Trophoblast cell (in vitro differentiated cells and primary cell): ENCODE measurements around the gene LGALS9B.
"Not testable (repeated sequence)": the region's sequence is repeated elsewhere in the genome, so short reads cannot be mapped to it uniquely, and the experiment has no call there.

Experiments
- DNase-seq, 2 donors: peaks; one replicate each; pipeline ENCODE4 v3.0.0-alpha.2; 2016
- H2AFZ ChIP-seq: 2 replicates; pipeline ENCODE4 v1.6.1; 2013; ENCODE audit warnings: low read length, moderate library complexity, mild to moderate bottlenecking; ENCODE audit not compliant: insufficient read depth, poor library complexity
- H2AK5ac ChIP-seq: 2 replicates; pipeline ENCODE4 v1.6.1; 2013; ENCODE audit warnings: mild to moderate bottlenecking, low read length
- H2BK120ac ChIP-seq: 2 replicates; pipeline ENCODE4 v1.6.1; 2013; ENCODE audit warnings: low read length, mild to moderate bottlenecking, moderate library complexity; ENCODE audit not compliant: insufficient read depth, poor library complexity
- H2BK12ac ChIP-seq: 2 replicates; pipeline ENCODE4 v1.6.1; 2013; ENCODE audit warnings: mild to moderate bottlenecking, low read length, moderate library complexity
- H2BK5ac ChIP-seq: 2 replicates; pipeline ENCODE4 v1.6.1; 2013; ENCODE audit warnings: low read length, low read depth, moderate library complexity, mild to moderate bottlenecking; ENCODE audit not compliant: poor library complexity
- H3K14ac ChIP-seq: 2 replicates; pipeline ENCODE4 v1.6.1; 2013; ENCODE audit warnings: mild to moderate bottlenecking, low read length
- H3K18ac ChIP-seq: 2 replicates; pipeline ENCODE4 v1.6.1; 2013; ENCODE audit warnings: mild to moderate bottlenecking, low read length
- H3K23ac ChIP-seq: 2 replicates; pipeline ENCODE4 v1.6.1; 2013; ENCODE audit warnings: low read length
- H3K27ac ChIP-seq: 2 replicates; pipeline ENCODE4 v1.5.1; 2013; ENCODE audit warnings: low read depth, mild to moderate bottlenecking, inconsistent platforms, low read length, moderate library complexity
- H3K27me3 ChIP-seq: 2 replicates; pipeline ENCODE4 v1.6.1; 2013; ENCODE audit warnings: inconsistent platforms, mild to moderate bottlenecking, low read length, moderate library complexity; ENCODE audit not compliant: insufficient read depth
- H3K36me3 ChIP-seq, 2 experiments: 1 replicate in 1 of 2; 2 replicates in 1 of 2; pipeline ENCODE4 v1.6.1; 2013; ENCODE audit warnings: low read length in 2 of 2, mild to moderate bottlenecking in 2 of 2, moderate library complexity in 1 of 2; ENCODE audit not compliant: insufficient read depth in 2 of 2, control insufficient read depth in 1 of 2
- H3K4ac ChIP-seq: 2 replicates; pipeline ENCODE4 v1.6.1; 2013; ENCODE audit warnings: low read depth, mild to moderate bottlenecking, low read length, moderate library complexity
- H3K4me1 ChIP-seq, 2 experiments: 1 replicate in 1 of 2; 2 replicates in 1 of 2; pipeline ENCODE4 v1.6.1; 2013; ENCODE audit warnings: low read length in 2 of 2, mild to moderate bottlenecking in 2 of 2, moderate library complexity in 1 of 2; ENCODE audit not compliant: insufficient read depth in 2 of 2, control insufficient read depth in 1 of 2
- H3K4me2 ChIP-seq: 2 replicates; pipeline ENCODE4 v1.6.1; 2013; ENCODE audit warnings: inconsistent platforms, mild to moderate bottlenecking, low read length, moderate library complexity
- H3K4me3 ChIP-seq: 2 replicates; pipeline ENCODE4 v1.5.1; 2013; ENCODE audit warnings: mild to moderate bottlenecking, low read depth, low read length, inconsistent platforms
- H3K79me1 ChIP-seq: one replicate; pipeline ENCODE4 v1.6.1; 2013; ENCODE audit warnings: low read length
- H3K79me2 ChIP-seq: 2 replicates; pipeline ENCODE4 v1.6.1; 2013; ENCODE audit warnings: low read length, mild to moderate bottlenecking; ENCODE audit not compliant: control insufficient read depth, insufficient read depth, poor library complexity
- H3K9ac ChIP-seq: 2 replicates; pipeline ENCODE4 v1.6.1; 2013; ENCODE audit warnings: mild to moderate bottlenecking, low read length
- H3K9me3 ChIP-seq: 2 replicates; pipeline ENCODE4 v1.6.1; 2013; ENCODE audit warnings: low read depth, mild to moderate bottlenecking, control low read depth, inconsistent platforms, low read length; ENCODE audit not compliant: insufficient read depth
- H4K12ac ChIP-seq: 2 replicates; pipeline ENCODE4 v1.6.1; 2013; ENCODE audit warnings: low read depth, mild to moderate bottlenecking, low read length, moderate library complexity
- H4K8ac ChIP-seq: 2 replicates; pipeline ENCODE4 v1.6.1; 2013; ENCODE audit warnings: low read depth, mild to moderate bottlenecking, low read length, moderate library complexity
- H4K91ac ChIP-seq: one replicate; pipeline ENCODE4 v1.6.1; 2013; ENCODE audit warnings: low read depth, mild to moderate bottlenecking, low read length, moderate library complexity
- WGBS: extraction: QIAGEN DNeasy Blood & Tissue Kit; methylation state at CpG from one replicate; pipeline ENCODE4 v1.1.7; 2013; ENCODE audit warnings: missing lambda C conversion rate; ENCODE audit not compliant: insufficient read length, insufficient coverage; ENCODE audit errors: extremely low coverage; 5-methylcytosine and 5-hydroxymethylcytosine counted together

Gene LGALS9B

DNA sequence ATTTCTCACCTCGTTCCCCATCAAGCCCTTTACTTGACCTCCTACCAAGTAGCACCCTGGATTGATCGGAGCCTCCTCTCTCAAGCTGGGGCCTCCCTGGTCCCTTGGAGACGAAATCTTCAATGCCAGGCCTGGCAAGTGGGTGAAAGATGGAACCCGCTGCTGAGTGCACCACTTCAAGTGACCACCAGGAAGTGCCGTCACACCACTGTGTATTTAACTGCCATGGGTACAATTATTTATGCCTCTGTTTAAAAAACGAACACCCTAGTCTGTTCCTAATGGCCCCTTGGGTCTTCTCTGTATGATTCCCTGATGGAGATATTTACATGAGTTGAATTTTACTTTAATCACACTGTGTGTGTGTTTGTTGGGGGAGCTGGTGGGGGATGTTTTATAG is 20.4 kb downstream of the LGALS9B start:
- not testable (repeated sequence) for H3K4me2 ChIP-seq, H3K27me3 ChIP-seq, H3K14ac ChIP-seq, H3K9ac ChIP-seq, H3K9me3 ChIP-seq, DNase-seq, H3K79me1 ChIP-seq, H2BK12ac ChIP-seq, H3K4me1 ChIP-seq, H3K27ac ChIP-seq, H2BK120ac ChIP-seq, H3K4me3 ChIP-seq, H3K36me3 ChIP-seq, H2AK5ac ChIP-seq, H2AFZ ChIP-seq, H2BK5ac ChIP-seq, H4K91ac ChIP-seq, H3K18ac ChIP-seq, H4K8ac ChIP-seq, H3K23ac ChIP-seq, H4K12ac ChIP-seq, H3K79me2 ChIP-seq, H3K4ac ChIP-seq
- no CpG with 5 or more reads among the region's 6 CpGs for whole genome bisulfite sequencing

DNA sequence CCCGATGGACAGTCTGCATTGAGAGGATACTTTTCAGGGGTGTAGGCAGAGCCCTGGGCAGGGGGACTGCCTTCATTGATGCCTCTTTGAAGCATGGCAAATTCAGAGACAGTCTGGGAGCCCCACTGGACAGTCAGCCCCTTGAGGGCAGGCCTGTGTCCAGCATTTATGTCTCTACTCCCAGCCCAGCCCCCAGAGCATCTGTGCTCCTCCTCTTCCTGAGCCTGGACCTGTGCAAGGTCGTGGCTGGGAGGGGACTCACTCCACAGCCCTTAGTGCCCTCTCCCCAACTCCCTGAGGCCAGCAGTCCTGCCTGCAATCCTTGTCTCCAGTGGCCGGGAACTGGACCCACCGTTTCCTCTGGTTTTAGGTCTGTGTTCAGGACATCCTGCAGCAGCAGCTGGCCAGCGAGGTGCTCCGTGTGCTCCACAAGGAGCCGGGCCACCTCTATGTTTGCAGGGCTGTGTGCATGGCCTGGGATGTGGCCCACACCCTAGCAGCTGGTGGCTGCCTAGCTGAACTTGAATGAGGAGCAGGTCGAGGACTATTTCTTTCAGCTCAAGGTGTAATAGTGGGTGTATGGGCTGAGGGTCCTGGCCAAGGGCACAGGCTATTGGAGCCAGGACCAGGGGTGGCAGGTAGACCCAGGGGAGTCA is 22.6 kb downstream of the LGALS9B start:
- not testable (repeated sequence) for H3K9me3 ChIP-seq, H3K9ac ChIP-seq, H2BK5ac ChIP-seq, H4K91ac ChIP-seq, H2BK12ac ChIP-seq, H3K14ac ChIP-seq, H3K4me2 ChIP-seq, H3K23ac ChIP-seq, H3K27me3 ChIP-seq, H2AFZ ChIP-seq, H3K4me3 ChIP-seq, H3K18ac ChIP-seq, H3K4ac ChIP-seq, H2AK5ac ChIP-seq, H4K12ac ChIP-seq, H4K8ac ChIP-seq, H3K36me3 ChIP-seq, H3K79me1 ChIP-seq, H3K4me1 ChIP-seq, DNase-seq, H3K79me2 ChIP-seq, H2BK120ac ChIP-seq, H3K27ac ChIP-seq
- WGBS: no CpG with 5 or more reads among the region's 8 CpGs

DNA sequence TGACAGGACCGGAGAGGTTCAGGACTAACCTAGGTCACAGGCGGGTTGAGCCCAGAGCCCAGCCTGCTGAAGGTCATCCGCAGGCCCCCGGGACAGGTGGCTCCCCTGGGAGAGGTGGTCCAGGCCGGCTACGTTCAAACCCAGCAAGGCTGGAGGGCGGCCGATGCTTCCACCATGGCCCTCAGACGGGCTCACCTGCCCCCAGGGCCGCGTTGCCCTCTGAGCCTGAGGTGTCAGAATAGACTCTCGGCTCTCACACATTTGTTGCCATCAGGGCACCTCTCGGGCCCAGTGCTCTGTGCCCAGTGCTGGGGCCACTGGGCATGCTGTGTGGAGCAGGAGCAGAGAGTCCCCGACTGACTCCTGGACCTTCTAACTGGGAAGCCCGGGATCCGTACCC is 23.2 kb downstream of the LGALS9B start:
- H3K79me1 ChIP-seq, H2BK12ac ChIP-seq, H2AK5ac ChIP-seq, H2AFZ ChIP-seq, H3K18ac ChIP-seq, H3K4me1 ChIP-seq, H4K91ac ChIP-seq, H3K23ac ChIP-seq, DNase-seq, H3K4ac ChIP-seq, H3K36me3 ChIP-seq, H3K27me3 ChIP-seq, H2BK5ac ChIP-seq, H4K8ac ChIP-seq, H3K4me2 ChIP-seq, H3K27ac ChIP-seq, H3K4me3 ChIP-seq, H3K9ac ChIP-seq, H3K14ac ChIP-seq, H2BK120ac ChIP-seq, H4K12ac ChIP-seq, H3K79me2 ChIP-seq, H3K9me3 ChIP-seq: not testable (repeated sequence)
- WGBS: no CpG with 5 or more reads among the region's 16 CpGs

DNA sequence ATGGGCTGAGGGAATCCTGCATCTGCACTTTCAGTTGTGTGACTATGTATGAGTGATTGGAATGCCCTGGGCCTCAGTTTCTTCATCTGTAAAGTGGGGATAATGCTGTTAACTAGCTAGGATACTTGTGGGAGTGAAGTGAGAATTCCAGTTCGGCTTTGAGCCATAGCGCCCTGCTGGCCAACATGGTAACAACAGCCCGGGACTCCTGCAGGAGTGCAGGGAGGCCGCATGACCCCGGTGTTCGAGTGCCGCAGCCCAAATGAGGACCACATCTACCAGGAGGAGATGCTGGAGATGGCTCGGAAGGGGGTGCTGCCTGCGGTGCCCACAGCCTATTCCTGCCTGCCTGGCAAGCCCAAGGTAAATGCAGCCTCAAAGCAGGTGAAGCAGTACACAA is 23.7 kb downstream of the LGALS9B start:
- H3K9ac ChIP-seq, H3K9me3 ChIP-seq, H3K23ac ChIP-seq, H2AFZ ChIP-seq, H2BK120ac ChIP-seq, H3K14ac ChIP-seq, H3K36me3 ChIP-seq, H3K4me1 ChIP-seq, H4K8ac ChIP-seq, H3K4ac ChIP-seq, H3K4me2 ChIP-seq, H3K27me3 ChIP-seq, H2BK5ac ChIP-seq, H3K27ac ChIP-seq, H4K12ac ChIP-seq, DNase-seq, H2AK5ac ChIP-seq, H3K4me3 ChIP-seq, H3K79me1 ChIP-seq, H3K79me2 ChIP-seq, H4K91ac ChIP-seq, H2BK12ac ChIP-seq, H3K18ac ChIP-seq: not testable (repeated sequence)
- no CpG with 5 or more reads among the region's 9 CpGs for WGBS
